Endothelial cell of umbilical vein (primary cell): ENCODE data around the gene PRSS56. TPM values are rescaled to one million over a fixed set of nuclear protein-coding genes. Genes with fewer than 3 reads are reported as not detected.

Experiments used
- BruUV-seq: library from RNA; stranded (reverse); fragments of 400-500 nt; replicated peaks from 2 replicates; lab custom pipeline; 2021; lab: Mats Ljungman, UMichigan
- CTCF ChIA-PET: fragments of 300-600, 350-600 bp; sonication (Branson Sonifier 250); formaldehyde crosslinking; loops from one replicate; lab custom pipeline; 2021; ENCODE audit warnings: antibody characterized with exemption, inconsistent platforms; lab: Charles Lee
- POLR2A ChIA-PET: fragments of 300-600, 350-600 bp; sonication (Branson Sonifier 250); formaldehyde crosslinking; loops from one replicate; lab custom pipeline; 2021; ENCODE audit warnings: antibody characterized with exemption, inconsistent platforms; lab: Charles Lee
- DNase-seq: peaks from one replicate; pipeline ENCODE4 v3.0.0-alpha.2; 2011; ENCODE audit warnings: low read depth, low spot score
- FAIRE-seq: peaks from 2 replicates; lab custom pipeline; 2011; peaks lifted over from hg19 to GRCh38; lab: Jason Lieb, UNC
- H2AFZ ChIP-seq: 2 replicates; pipeline ENCODE4 v1.6.0; 2012; ENCODE audit warnings: low read depth, low read length, control low read depth, inconsistent platforms
- H3K27ac ChIP-seq: 2 replicates; pipeline ENCODE4 v1.5.1; 2011; ENCODE audit warnings: low read depth, mild to moderate bottlenecking, control low read depth, low read length, moderate library complexity; ENCODE audit not compliant: insufficient read depth
- H3K27me3 ChIP-seq, 2 experiments: 2 replicates each; pipeline versions ENCODE4 v1.6.0 to v1.6.1; 2011; ENCODE audit warnings: low read length in 2 of 2, mixed read lengths in 1 of 2; ENCODE audit not compliant: control insufficient read depth in 2 of 2, insufficient read depth in 2 of 2
- H3K36me3 ChIP-seq, 2 experiments: 2 replicates in 1 of 2; 3 replicates in 1 of 2; pipeline ENCODE4 v1.5.1; 2011; ENCODE audit warnings: low read length in 2 of 2, mild to moderate bottlenecking in 1 of 2, moderate library complexity in 1 of 2; ENCODE audit not compliant: control insufficient read depth in 2 of 2, insufficient read depth in 2 of 2; ENCODE audit errors: extremely low read depth in 1 of 2
- H3K4me1 ChIP-seq: 3 replicates; pipeline ENCODE4 v1.5.1; 2011; ENCODE audit warnings: mild to moderate bottlenecking, low read length; ENCODE audit not compliant: control insufficient read depth, insufficient read depth; ENCODE audit errors: extremely low read depth
- H3K4me2 ChIP-seq: 2 replicates; pipeline ENCODE4 v1.6.1; 2011; ENCODE audit warnings: low read length, control low read depth, mixed read lengths; ENCODE audit not compliant: insufficient read depth
- H3K4me3 ChIP-seq, 3 experiments: fragments of 200-600 bp in 1 of 3; sonication (generic), shearing (Covaris generic) in 1 of 3; replicated peaks in 1 of 3; 2 replicates each; pipeline ENCODE4 v1.5.1; 2011 to 2016; ENCODE audit warnings: control low read depth in 3 of 3, low read length in 3 of 3, mild to moderate bottlenecking in 2 of 3, inconsistent platforms in 1 of 3, low read depth in 1 of 3, moderate library complexity in 1 of 3; ENCODE audit not compliant: insufficient read depth in 1 of 3
- H3K79me2 ChIP-seq: 2 replicates; pipeline ENCODE4 v1.6.0; 2012; ENCODE audit warnings: low read length, inconsistent platforms; ENCODE audit not compliant: control insufficient read depth, insufficient read depth
- H3K9ac ChIP-seq: replicated peaks from 2 replicates; pipeline ENCODE3; 2011; ENCODE audit warnings: low read length, control low read depth; ENCODE audit not compliant: insufficient read depth; ENCODE audit errors: extremely low read depth
- H3K9me1 ChIP-seq: replicated peaks from 3 replicates; pipeline ENCODE4 v1.6.0; 2011; ENCODE audit warnings: mild to moderate bottlenecking, low read length; ENCODE audit not compliant: control insufficient read depth, insufficient read depth; ENCODE audit errors: extremely low read depth
- H3K9me3 ChIP-seq: replicated peaks from 2 replicates; pipeline ENCODE4 v1.5.1; 2012; ENCODE audit warnings: low read length, inconsistent platforms; ENCODE audit not compliant: control insufficient read depth, insufficient read depth
- H4K20me1 ChIP-seq: replicated peaks from 2 replicates; pipeline ENCODE3; 2011; ENCODE audit warnings: mild to moderate bottlenecking, low read length; ENCODE audit not compliant: control insufficient read depth, insufficient read depth; ENCODE audit errors: extremely low read depth
- CTCF ChIP-seq, 2 donors: IDR thresholded peaks; 1 replicate in 1 of 2; 2 replicates in 1 of 2; pipeline ENCODE4 v1.5.1; 2011; ENCODE audit warnings: low read length in 2 of 2, mild to moderate bottlenecking in 2 of 2, moderate library complexity in 2 of 2, control low read depth in 1 of 2, inconsistent platforms in 1 of 2, low read depth in 1 of 2; ENCODE audit not compliant: insufficient read depth in 1 of 2; ENCODE audit errors: extremely low read depth in 1 of 2
- GATA2 ChIP-seq: IDR thresholded peaks from 2 replicates; pipeline ENCODE4 v1.7.0; 2011; ENCODE audit warnings: low read depth, mild to moderate bottlenecking, moderate library complexity, mixed read lengths, low read length; ENCODE audit not compliant: insufficient read length, insufficient read depth
- JUN ChIP-seq: IDR thresholded peaks from 2 replicates; pipeline ENCODE4 v1.6.1; 2011; ENCODE audit warnings: borderline replicate concordance, low read depth; ENCODE audit not compliant: insufficient read length, insufficient read depth
- POLR2A ChIP-seq: IDR thresholded peaks from 2 replicates; pipeline ENCODE4 v1.6.1; 2012; ENCODE audit warnings: low read depth, mild to moderate bottlenecking, control low read depth, low read length
- dilution Hi-C: fragments of 300-500 bp; cut with MboI; formaldehyde crosslinking; loops from one replicate; pipeline ENCODE4 v1.15.0; 2019; ENCODE audit warnings: low sequenced_read_pairs; ENCODE audit not compliant: extremely low pct_ligation_motif_present
- intact Hi-C: fragments of 100-400 bp; cut with micrococcal nuclease; formaldehyde crosslinking; loops from one replicate; pipeline ENCODE4 v1.10.0; 2022
- polyA plus RNA-seq, 4 experiments: library from polyadenylated mRNA; depleted of rRNA in 3 of 4; stranded (reverse) in 3 of 4; unstranded in 1 of 4; fragments of >200 nt; gene quantifications; 2 replicates each; pipeline versions ENCODE4 v1.2.1 to v1.2.3, GENCODE V29; 2011 to 2012; ENCODE audit warnings: missing spikeins in 1 of 4
- total RNA-seq: library from RNA; stranded (reverse); gene quantifications from 2 replicates; pipeline ENCODE4 v1.2.3, GENCODE V29; 2021

PRSS56 gene
- total and polyA plus RNA-seq, 2 donors (not counting 3 experiments of a cell fraction or from before 2014, with no cell fraction given), result not detected

DNA sequence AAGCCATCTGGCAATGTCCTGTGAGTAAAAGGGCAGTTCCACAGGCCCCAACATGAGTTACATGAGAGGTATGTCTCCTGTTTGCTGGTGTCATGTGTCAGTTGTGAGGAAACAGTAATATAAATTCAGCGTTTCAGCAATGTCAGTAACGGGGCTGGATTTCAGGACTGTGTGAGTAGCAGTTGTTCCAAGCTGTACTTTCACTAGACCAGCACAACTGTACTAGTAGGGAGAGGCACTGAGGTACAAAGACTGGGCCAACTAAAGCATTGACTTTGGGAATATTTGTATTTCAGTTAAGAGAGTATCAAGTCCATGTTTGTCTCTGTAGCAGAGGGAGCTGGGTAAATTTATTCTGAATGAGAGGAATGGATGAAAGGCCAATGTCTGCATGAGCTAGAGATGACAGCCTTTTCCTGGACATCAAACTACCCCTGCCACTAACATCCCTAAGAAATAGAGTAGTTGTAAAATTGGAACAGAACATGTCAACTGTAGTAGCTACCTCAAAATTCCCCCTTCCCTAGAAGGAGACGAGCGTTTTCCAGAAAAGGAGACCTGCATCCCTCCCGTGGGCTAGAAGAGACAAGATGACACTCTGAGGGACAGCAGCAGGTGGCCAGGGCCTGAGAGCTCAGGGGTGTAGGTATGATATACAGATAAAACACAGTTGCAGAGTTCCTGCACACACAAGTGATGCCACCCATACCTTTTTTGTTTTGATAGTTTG lies 54.7 kb downstream of the PRSS56 start:
- TF ChIP-seq CTCF (IDR thresholded peaks at IDR 0.05; ENCODE audit: extremely low read depth in 1 of 2, insufficient read depth in 1 of 2, low read depth in 1 of 2, low read length in 2 of 2), result no peak
- TF ChIP-seq JUN, result no peak
- TF ChIP-seq POLR2A, result no peak
- no peak for TF ChIP-seq GATA2
- intact Hi-C loops, result no loop called here
- ChIA-PET CTCF (interaction anchor here (0.7 kb wide), 1 partner anchor 874 kb away, joined by 3 read pairs; no protein-coding TSS in a partner anchor), POLR2A (no interaction called here)
- Histone ChIP-seq H3K9me1 (no peaks in the 10 kb centered on the region), H2AFZ (no peak overlapping the region), H3K4me2 (no peak overlapping the region), H3K27ac (no peak overlapping the region), H3K36me3 (peaks cover 7 to 18% of the 10 kb centered on the region in 2 experiments), H3K27me3 (no peaks in the 10 kb centered on the region), H3K9ac (no peak overlapping the region), H3K79me2 (no peaks in the 10 kb centered on the region), H4K20me1 (no peaks in the 10 kb centered on the region), H3K4me1 (no peaks in the 10 kb centered on the region), H3K9me3 (no peaks in the 10 kb centered on the region), H3K4me3 (no peak overlapping the region)
- DNase-seq, result no peak
- BruUV-seq, result no TSS peak
- no peak for FAIRE-seq
- dilution Hi-C loops, result no loop called here

Other genes with a start within 250 kb of the PRSS56 start
- gene ALPP, start 141.6 kb upstream of the PRSS56 start, total RNA-seq, result not detected in 2 replicates
- not detected in 2 replicates for gene ALPP, start 141.6 kb upstream of the PRSS56 start, polyA plus RNA-seq
- gene ALPG, start 113.5 kb upstream of the PRSS56 start, total RNA-seq, result not detected in 2 replicates
- gene ALPG, start 113.5 kb upstream of the PRSS56 start, polyA plus RNA-seq, result not detected in 2 replicates
- not detected in 2 replicates for gene ALPI, start 64.2 kb upstream of the PRSS56 start, total RNA-seq
- not detected in 2 replicates for gene ALPI, start 64.2 kb upstream of the PRSS56 start, polyA plus RNA-seq
- gene ECEL1, start 32.6 kb upstream of the PRSS56 start, total RNA-seq, result not detected in 2 replicates
- gene ECEL1, start 32.6 kb upstream of the PRSS56 start, polyA plus RNA-seq, result not detected in 2 replicates
- not detected in 2 replicates for gene CHRND, start 5.8 kb downstream of the PRSS56 start, total RNA-seq
- not detected in 2 replicates for gene CHRND, start 5.8 kb downstream of the PRSS56 start, polyA plus RNA-seq
- not detected in 2 replicates for gene CHRNG, start 19.3 kb downstream of the PRSS56 start, total RNA-seq
- gene CHRNG, start 19.3 kb downstream of the PRSS56 start, polyA plus RNA-seq, result not detected in 2 replicates
- 2.9 and 3.3 TPM in 2 replicates for gene TIGD1, start 30.2 kb downstream of the PRSS56 start, total RNA-seq
- gene TIGD1, start 30.2 kb downstream of the PRSS56 start, polyA plus RNA-seq, result 1.2 and 1.6 TPM in 2 replicates
- 96.5 and 96.9 TPM in 2 replicates for gene EIF4E2, start 30.3 kb downstream of the PRSS56 start, total RNA-seq
- gene EIF4E2, start 30.3 kb downstream of the PRSS56 start, polyA plus RNA-seq, result 31.7 and 50.0 TPM in 2 replicates
- not detected in 2 replicates for gene EFHD1, start 113.2 kb downstream of the PRSS56 start, total RNA-seq
- 0.13 and 0.18 TPM in 2 replicates for gene EFHD1, start 113.2 kb downstream of the PRSS56 start, polyA plus RNA-seq
- gene GIGYF2, start 176.9 kb downstream of the PRSS56 start, total RNA-seq, result 54.2 and 56.4 TPM in 2 replicates
- 22.5 and 22.9 TPM in 2 replicates for gene GIGYF2, start 176.9 kb downstream of the PRSS56 start, polyA plus RNA-seq